ENCODE measurements around the gene KCNG1. TPM values are rescaled to one million over a fixed set of nuclear protein-coding genes. Genes with fewer than 3 reads are reported as not detected.

The KCNG1 gene
- total and polyA plus RNA-seq, 2 of the 13 experiments (the other 11 are each of a cell fraction or from before 2014, with no cell fraction given), result not detected

DNA sequence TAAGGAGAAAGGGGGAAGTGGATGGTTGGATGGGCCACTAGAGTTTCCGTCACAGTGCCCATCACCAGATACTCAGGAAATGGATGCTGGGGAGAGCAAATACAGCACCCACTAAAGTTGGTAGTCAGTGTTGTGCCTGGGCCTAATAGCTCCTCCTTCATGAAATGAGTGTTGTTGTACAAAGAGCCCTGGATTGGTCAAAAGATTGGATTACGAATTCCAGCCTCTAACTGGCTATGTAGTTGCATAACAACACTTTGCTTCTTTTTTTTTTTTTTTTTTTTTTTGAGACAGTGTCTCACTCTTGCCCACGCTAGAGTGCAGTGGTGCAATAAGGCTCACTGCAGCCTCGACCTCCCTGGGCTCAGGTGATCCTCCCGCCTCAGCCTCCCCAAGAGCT is 27.4 kb downstream of the KCNG1 start:
- H3K4me2 ChIP-seq (ENCODE audit: low read depth, low read length), result no peak overlapping the region
- TF ChIP-seq SYNCRIP (IDR thresholded peaks at IDR 0.05; ENCODE audit: insufficient read depth, low read depth, low read length), result no peak
- no peak for TF ChIP-seq ZNF17 (CRISPR knock-in tag; IDR thresholded peaks at IDR 0.05)
- TF ChIP-seq ZNF331 (CRISPR knock-in tag; IDR thresholded peaks at IDR 0.05), result no peak
- TF ChIP-seq SRSF9 (IDR thresholded peaks at IDR 0.05; ENCODE audit: borderline replicate concordance, insufficient read depth, low read depth, low read length, poor library complexity, severe bottlenecking), result no peak
- H3K9ac ChIP-seq (ENCODE audit: insufficient read depth, low read depth, low read length), result no peak overlapping the region
- no peak overlapping the region for H2AFZ ChIP-seq (ENCODE audit: low read length)
- no peak overlapping the region for H3K4me3 ChIP-seq (replicated peaks in 1 of 3; ENCODE audit: insufficient read depth in 1 of 3, low read depth in 2 of 3, low read length in 3 of 3)
- BruUV-seq (replicated peaks), result no TSS peak
- intact Hi-C loops (cut with micrococcal nuclease; ENCODE audit: unreplicated experiment) (no loop called here), in situ Hi-C loops (cut with HindIII; ENCODE audit: extremely low pct_ligation_motif_present, low pct_unique_long_range_greater_than_20kb) (loop anchor here (25.0 kb wide), 2 partner anchors 592 to 1092 kb away; no protein-coding TSS in a partner anchor)
- no peak for FAIRE-seq
- no peak overlapping the region for H3K27ac ChIP-seq (ENCODE audit: extremely low read length, insufficient read depth, low read length)
- peaks cover 3 to 33% of the 10 kb centered on the region in 2 experiments; a peak in 4 of 5 replicates for H3K27me3 ChIP-seq (ENCODE audit: control insufficient read depth in 1 of 2, insufficient read depth in 2 of 2, low read length in 2 of 2)
- POLR2A ChIA-PET, result no interaction called here
- no peaks in the 10 kb centered on the region for H3K36me3 ChIP-seq (replicated peaks in 1 of 2; ENCODE audit: control insufficient read depth in 1 of 2, insufficient read depth in 2 of 2, low read length in 2 of 2)
- peaks cover 8% of the 10 kb centered on the region; the same call in 1 of the 2 replicates for H3K4me1 ChIP-seq (ENCODE audit: insufficient read depth, low read length)
- H3K79me2 ChIP-seq (ENCODE audit: insufficient read depth, low read length), result no peaks in the 10 kb centered on the region
- no peak for ATAC-seq
- DNase-seq (ENCODE audit: low spot score), result no peak
- H3K9me3 ChIP-seq (ENCODE audit: low read length), result no peaks in the 10 kb centered on the region
- CTCF ChIA-PET (ENCODE audit: low intra/inter-chr PET ratio, low total read pairs), result no interaction called here
- no peaks in the 10 kb centered on the region for H4K20me1 ChIP-seq (ENCODE audit: insufficient read depth, low read length)
- WGBS (ENCODE audit: low lambda C conversion rate), result 23% methylated on average over 5 of the region's 5 CpGs

DNA sequence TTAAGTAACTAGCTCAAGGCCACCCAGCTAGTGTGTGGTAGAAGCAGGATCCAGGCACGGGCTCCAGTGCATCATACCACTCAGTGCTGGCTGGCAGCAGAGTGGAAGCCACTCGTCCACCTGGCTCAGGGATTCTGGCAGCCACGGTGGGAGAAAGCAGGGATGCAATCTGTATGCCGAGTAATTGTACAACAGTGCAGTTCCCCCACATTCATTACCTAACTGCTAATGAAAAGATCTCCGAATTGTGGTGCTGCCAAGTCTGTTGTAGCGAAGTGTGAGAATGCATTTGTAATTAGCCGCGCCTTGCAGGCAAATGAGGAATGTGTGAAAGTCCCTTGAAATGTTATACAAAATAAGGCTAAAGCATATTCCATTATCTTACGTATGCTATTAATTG is 29.0 kb downstream of the KCNG1 start:
- DNase-seq (ENCODE audit: low spot score) (no peak), FAIRE-seq (no peak), ATAC-seq (no peak)
- H3K79me2 ChIP-seq (ENCODE audit: insufficient read depth, low read length), result no peaks in the 10 kb centered on the region
- peaks cover 8% of the 10 kb centered on the region; the same call in 1 of the 2 replicates for H3K4me1 ChIP-seq (ENCODE audit: insufficient read depth, low read length)
- CTCF ChIA-PET (ENCODE audit: low intra/inter-chr PET ratio, low total read pairs), result interaction anchor here (1.5 kb wide), 1 partner anchor 313 kb away, joined by 11 read pairs; no protein-coding TSS in a partner anchor
- TF ChIP-seq ZNF768 (CRISPR knock-in tag; IDR thresholded peaks at IDR 0.05), result peak; percentile 88
- no peak for TF ChIP-seq FOXM1 (CRISPR knock-in tag; IDR thresholded peaks at IDR 0.05)
- H3K27me3 ChIP-seq (ENCODE audit: control insufficient read depth in 1 of 2, insufficient read depth in 2 of 2, low read length in 2 of 2), result peaks cover 2 to 22% of the 10 kb centered on the region in 2 experiments; a peak in 4 of 5 replicates
- 36% methylated on average over 9 of the region's 9 CpGs for WGBS (ENCODE audit: low lambda C conversion rate)
- BruUV-seq (replicated peaks), result no TSS peak
- POLR2A ChIA-PET, result no interaction called here
- intact Hi-C loops (cut with micrococcal nuclease; ENCODE audit: unreplicated experiment) (no loop called here), in situ Hi-C loops (cut with HindIII; ENCODE audit: extremely low pct_ligation_motif_present, low pct_unique_long_range_greater_than_20kb) (loop anchor here (25.0 kb wide), 2 partner anchors 593 to 1093 kb away; no protein-coding TSS in a partner anchor)
- H2AFZ ChIP-seq (ENCODE audit: low read length), result no peak overlapping the region
- H4K20me1 ChIP-seq (ENCODE audit: insufficient read depth, low read length), result no peaks in the 10 kb centered on the region
- no peak overlapping the region for H3K27ac ChIP-seq (ENCODE audit: extremely low read length, insufficient read depth, low read length)
- H3K36me3 ChIP-seq (replicated peaks in 1 of 2; ENCODE audit: control insufficient read depth in 1 of 2, insufficient read depth in 2 of 2, low read length in 2 of 2), result no peaks in the 10 kb centered on the region
- no peaks in the 10 kb centered on the region for H3K9me3 ChIP-seq (ENCODE audit: low read length)
- H3K4me2 ChIP-seq (ENCODE audit: low read depth, low read length), result no peak overlapping the region
- H3K4me3 ChIP-seq (replicated peaks in 1 of 3; ENCODE audit: insufficient read depth in 1 of 3, low read depth in 2 of 3, low read length in 3 of 3), result no peak overlapping the region
- no peak overlapping the region for H3K9ac ChIP-seq (ENCODE audit: insufficient read depth, low read depth, low read length)
